Measurements from ENCODE around the gene GADD45G. TPM values are rescaled to one million over a fixed set of nuclear protein-coding genes. Genes with fewer than 3 reads are reported as not detected.

Gene GADD45G
- polyA plus RNA-seq, 1 donor from 2014 or later: 161 TPM

DNA sequence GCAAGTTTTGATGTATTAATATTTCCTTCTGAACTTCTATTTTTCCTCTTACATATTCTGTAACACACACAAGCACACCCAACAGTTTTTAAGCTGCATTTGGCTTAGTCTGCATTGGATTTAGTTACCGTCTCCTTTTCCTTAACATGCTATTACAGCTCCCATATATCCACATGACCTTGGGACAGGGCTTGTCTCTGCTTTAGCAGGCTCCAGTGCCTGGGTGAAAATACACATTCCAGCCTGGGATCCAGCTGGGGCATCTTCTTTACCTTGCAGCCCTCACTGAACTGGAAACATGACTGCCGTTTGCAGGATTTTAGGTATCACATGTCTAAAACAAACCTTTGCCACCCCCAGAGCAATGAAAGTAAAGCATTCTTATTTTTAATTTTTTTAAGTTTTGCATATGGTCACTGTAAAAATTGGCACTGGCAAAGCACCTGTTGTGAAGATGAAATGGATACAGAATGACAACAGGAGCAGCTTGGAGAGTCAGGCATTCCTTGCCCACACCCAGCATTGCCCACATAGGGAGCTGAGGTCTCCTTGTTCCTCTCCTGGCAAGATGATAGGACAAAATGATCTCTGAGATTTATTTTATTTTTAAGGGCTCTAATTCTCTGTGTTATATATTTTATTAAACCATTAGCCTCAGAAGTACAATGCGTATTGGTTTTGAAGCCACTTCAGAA is 4.0 kb downstream of the GADD45G start:
- Histone ChIP-seq H3K27ac (ENCODE audit: low read length) (no peak overlapping the region), H3F3A (ENCODE audit: insufficient read depth, low read length, poor library complexity, severe bottlenecking) (peaks cover 7% of the 10 kb centered on the region), H3K9me2 (ENCODE audit: insufficient read depth, low read length) (no peaks in the 10 kb centered on the region), H3K36me3 (ENCODE audit: insufficient read depth, low read length) (no peaks in the 10 kb centered on the region), H3K4me2 (ENCODE audit: low read length) (peak overlapping the region; percentile 99), H3K79me2 (replicated peaks; ENCODE audit: insufficient read depth, low read length) (peaks cover 47% of the 10 kb centered on the region), H3K4me3 (ENCODE audit: low read length) (peak overlapping the region; percentile 94), H4K20me1 (ENCODE audit: insufficient read depth) (peaks cover 16% of the 10 kb centered on the region), H3K9me3 (ENCODE audit: low read length) (no peaks in the 10 kb centered on the region), H3K27me3 (ENCODE audit: insufficient read depth, low read depth, low read length) (no peaks in the 10 kb centered on the region), H3K9ac (ENCODE audit: low read length) (no peak overlapping the region), H2AFZ (ENCODE audit: low read depth, low read length) (no peak overlapping the region)
- TF ChIP-seq, protein P1, sequence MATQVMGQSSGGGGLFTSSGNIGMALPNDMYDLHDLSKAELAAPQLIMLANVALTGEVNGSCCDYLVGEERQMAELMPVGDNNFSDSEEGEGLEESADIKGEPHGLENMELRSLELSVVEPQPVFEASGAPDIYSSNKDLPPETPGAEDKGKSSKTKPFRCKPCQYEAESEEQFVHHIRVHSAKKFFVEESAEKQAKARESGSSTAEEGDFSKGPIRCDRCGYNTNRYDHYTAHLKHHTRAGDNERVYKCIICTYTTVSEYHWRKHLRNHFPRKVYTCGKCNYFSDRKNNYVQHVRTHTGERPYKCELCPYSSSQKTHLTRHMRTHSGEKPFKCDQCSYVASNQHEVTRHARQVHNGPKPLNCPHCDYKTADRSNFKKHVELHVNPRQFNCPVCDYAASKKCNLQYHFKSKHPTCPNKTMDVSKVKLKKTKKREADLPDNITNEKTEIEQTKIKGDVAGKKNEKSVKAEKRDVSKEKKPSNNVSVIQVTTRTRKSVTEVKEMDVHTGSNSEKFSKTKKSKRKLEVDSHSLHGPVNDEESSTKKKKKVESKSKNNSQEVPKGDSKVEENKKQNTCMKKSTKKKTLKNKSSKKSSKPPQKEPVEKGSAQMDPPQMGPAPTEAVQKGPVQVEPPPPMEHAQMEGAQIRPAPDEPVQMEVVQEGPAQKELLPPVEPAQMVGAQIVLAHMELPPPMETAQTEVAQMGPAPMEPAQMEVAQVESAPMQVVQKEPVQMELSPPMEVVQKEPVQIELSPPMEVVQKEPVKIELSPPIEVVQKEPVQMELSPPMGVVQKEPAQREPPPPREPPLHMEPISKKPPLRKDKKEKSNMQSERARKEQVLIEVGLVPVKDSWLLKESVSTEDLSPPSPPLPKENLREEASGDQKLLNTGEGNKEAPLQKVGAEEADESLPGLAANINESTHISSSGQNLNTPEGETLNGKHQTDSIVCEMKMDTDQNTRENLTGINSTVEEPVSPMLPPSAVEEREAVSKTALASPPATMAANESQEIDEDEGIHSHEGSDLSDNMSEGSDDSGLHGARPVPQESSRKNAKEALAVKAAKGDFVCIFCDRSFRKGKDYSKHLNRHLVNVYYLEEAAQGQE (IDR thresholded peaks at IDR 0.05; ENCODE audit: borderline replicate concordance): no peak
- TF ChIP-seq RAD21 (conservative IDR thresholded peaks at IDR 0.05) (no peak), TAF1 (IDR thresholded peaks at IDR 0.05; ENCODE audit: low read depth) (no peak), POLR2AphosphoS5 (IDR thresholded peaks at IDR 0.05) (no peak), SMC3 (conservative IDR thresholded peaks at IDR 0.05; ENCODE audit: poor library complexity) (no peak), EP300 (conservative IDR thresholded peaks at IDR 0.05; ENCODE audit: poor library complexity, severe bottlenecking) (no peak), MXI1 (conservative IDR thresholded peaks at IDR 0.05; ENCODE audit: poor library complexity, severe bottlenecking) (no peak), EZH2 (IDR thresholded peaks at IDR 0.05; ENCODE audit: borderline replicate concordance, insufficient read depth, low read length, poor library complexity, severe bottlenecking) (no peak)
- TF ChIP-seq, protein P2, sequence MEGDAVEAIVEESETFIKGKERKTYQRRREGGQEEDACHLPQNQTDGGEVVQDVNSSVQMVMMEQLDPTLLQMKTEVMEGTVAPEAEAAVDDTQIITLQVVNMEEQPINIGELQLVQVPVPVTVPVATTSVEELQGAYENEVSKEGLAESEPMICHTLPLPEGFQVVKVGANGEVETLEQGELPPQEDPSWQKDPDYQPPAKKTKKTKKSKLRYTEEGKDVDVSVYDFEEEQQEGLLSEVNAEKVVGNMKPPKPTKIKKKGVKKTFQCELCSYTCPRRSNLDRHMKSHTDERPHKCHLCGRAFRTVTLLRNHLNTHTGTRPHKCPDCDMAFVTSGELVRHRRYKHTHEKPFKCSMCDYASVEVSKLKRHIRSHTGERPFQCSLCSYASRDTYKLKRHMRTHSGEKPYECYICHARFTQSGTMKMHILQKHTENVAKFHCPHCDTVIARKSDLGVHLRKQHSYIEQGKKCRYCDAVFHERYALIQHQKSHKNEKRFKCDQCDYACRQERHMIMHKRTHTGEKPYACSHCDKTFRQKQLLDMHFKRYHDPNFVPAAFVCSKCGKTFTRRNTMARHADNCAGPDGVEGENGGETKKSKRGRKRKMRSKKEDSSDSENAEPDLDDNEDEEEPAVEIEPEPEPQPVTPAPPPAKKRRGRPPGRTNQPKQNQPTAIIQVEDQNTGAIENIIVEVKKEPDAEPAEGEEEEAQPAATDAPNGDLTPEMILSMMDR (IDR thresholded peaks at IDR 0.05; ENCODE audit: poor library complexity, severe bottlenecking): no peak

DNA sequence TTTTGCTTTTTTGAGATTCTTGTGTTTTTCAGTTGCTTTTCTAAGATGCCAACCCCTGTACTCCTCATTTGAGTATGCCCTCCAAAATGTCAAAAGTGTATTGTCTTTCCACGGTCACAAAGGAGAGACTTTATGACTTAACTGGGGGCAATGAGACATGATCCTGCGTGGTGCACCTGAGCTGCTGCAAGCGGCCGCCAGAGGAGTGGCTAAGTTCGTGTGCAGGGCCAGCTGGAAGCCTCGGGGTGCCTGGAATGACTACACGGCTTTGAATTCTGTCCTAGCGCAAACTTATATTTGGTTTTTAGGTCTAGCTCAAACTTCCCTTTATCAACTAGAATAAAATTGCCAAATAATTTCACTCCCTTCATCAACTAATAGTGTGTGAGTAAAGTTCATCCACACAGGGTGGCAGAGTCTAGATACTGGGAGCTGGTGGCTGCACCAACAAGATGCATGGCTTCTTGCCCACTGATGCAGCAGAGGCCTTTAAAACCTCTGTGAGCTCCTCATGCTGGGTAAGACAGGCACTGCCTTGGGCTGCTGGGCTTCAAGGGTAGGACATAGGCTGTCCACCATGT is 4.7 kb downstream of the GADD45G start:
- Histone ChIP-seq H3K9ac (ENCODE audit: low read length) (no peak overlapping the region), H3K27ac (ENCODE audit: low read length) (no peak overlapping the region), H2AFZ (ENCODE audit: low read depth, low read length) (no peak overlapping the region), H3K4me3 (ENCODE audit: low read length) (no peak overlapping the region), H3K27me3 (ENCODE audit: insufficient read depth, low read depth, low read length) (no peaks in the 10 kb centered on the region), H3K79me2 (replicated peaks; ENCODE audit: insufficient read depth, low read length) (peaks cover 44% of the 10 kb centered on the region), H3K36me3 (ENCODE audit: insufficient read depth, low read length) (no peaks in the 10 kb centered on the region), H3K9me2 (ENCODE audit: insufficient read depth, low read length) (no peaks in the 10 kb centered on the region), H4K20me1 (ENCODE audit: insufficient read depth) (peaks cover 16% of the 10 kb centered on the region), H3F3A (ENCODE audit: insufficient read depth, low read length, poor library complexity, severe bottlenecking) (peaks cover 4% of the 10 kb centered on the region), H3K4me2 (ENCODE audit: low read length) (no peak overlapping the region), H3K9me3 (ENCODE audit: low read length) (no peaks in the 10 kb centered on the region)
- TF ChIP-seq, protein P1 (IDR thresholded peaks at IDR 0.05; ENCODE audit: borderline replicate concordance): no peak
- no peak for TF ChIP-seq MXI1 (conservative IDR thresholded peaks at IDR 0.05; ENCODE audit: poor library complexity, severe bottlenecking)
